ENCODE data around the gene VEGFA.

The VEGFA gene

GRCh38 chr6:43803055-43803782, 33.2 kb downstream of the VEGFA start:
- DNase-seq (ENCODE audit: insufficient read length), result no peak
- TF ChIP-seq POLR2AphosphoS5 (IDR thresholded peaks at IDR 0.05; ENCODE audit: low read depth, low read length), result no peak
- no peak for TF ChIP-seq TAF1 (IDR thresholded peaks at IDR 0.05; ENCODE audit: borderline replicate concordance, low read depth, low read length)
- no peak for TF ChIP-seq POLR2A (IDR thresholded peaks at IDR 0.05; ENCODE audit: low read depth, low read length)
- no peak for FAIRE-seq

- FAIRE-seq, result no peak
Observed at GRCh38 chr6:43803783-43804549, 34.0 kb downstream of the VEGFA start.

DNA sequence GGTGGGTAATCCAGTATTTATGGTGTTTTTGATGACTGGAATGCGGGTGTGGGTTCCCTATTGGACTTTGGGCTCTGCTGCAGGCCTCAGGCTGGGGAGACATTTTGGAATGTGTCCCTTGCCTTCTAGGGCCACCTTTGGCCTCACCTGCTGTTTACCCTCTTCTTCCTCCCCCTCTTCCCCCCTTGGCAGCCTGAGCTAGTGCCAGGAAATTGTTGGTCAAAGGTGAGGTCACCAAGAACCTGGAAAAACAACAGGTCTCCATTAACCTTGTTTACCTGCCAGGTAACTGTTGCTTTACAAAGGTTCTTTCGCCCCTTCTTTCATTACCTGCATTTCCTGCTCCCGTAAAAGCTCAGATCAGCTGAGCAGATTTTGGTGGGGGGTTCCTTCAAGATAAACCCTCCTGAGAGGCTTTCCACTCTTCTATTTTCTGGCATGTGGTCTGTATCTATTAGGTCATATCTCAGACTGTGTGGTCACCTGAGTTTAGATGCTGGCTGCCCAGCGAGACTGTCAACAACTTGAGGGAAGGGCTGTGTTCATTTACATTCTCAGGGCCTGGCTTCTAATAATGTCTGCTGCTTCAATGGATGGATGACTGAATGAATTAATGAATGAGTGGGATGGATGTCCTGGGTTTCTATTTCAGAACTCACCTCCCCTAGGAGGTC, 34.7 kb downstream of the VEGFA start:
- DNase-seq (ENCODE audit: insufficient read length) (no peak), FAIRE-seq (no peak)
- no peak for TF ChIP-seq POLR2AphosphoS5 (IDR thresholded peaks at IDR 0.05; ENCODE audit: low read depth, low read length)
- no peak for TF ChIP-seq TAF1 (IDR thresholded peaks at IDR 0.05; ENCODE audit: borderline replicate concordance, low read depth, low read length)
- no peak for TF ChIP-seq POLR2A (IDR thresholded peaks at IDR 0.05; ENCODE audit: low read depth, low read length)

More at GRCh38 chr6:43803783-43804549, 34.0 kb downstream of the VEGFA start:
- no peak for DNase-seq (ENCODE audit: insufficient read length)
- TF ChIP-seq POLR2AphosphoS5 (IDR thresholded peaks at IDR 0.05; ENCODE audit: low read depth, low read length), result no peak
- TF ChIP-seq POLR2A (IDR thresholded peaks at IDR 0.05; ENCODE audit: low read depth, low read length), result no peak
- TF ChIP-seq TAF1 (IDR thresholded peaks at IDR 0.05; ENCODE audit: borderline replicate concordance, low read depth, low read length), result no peak

GRCh38 chr6:43805699-43806042, 35.7 kb downstream of the VEGFA start:
- TF ChIP-seq POLR2AphosphoS5 (IDR thresholded peaks at IDR 0.05; ENCODE audit: low read depth, low read length), result no peak
- FAIRE-seq, result no peak
- DNase-seq (ENCODE audit: insufficient read length), result no peak

GRCh38 chr6:43806043-43806757, 36.2 kb downstream of the VEGFA start:
- TF ChIP-seq POLR2AphosphoS5 (IDR thresholded peaks at IDR 0.05; ENCODE audit: low read depth, low read length), result no peak
- no peak for TF ChIP-seq POLR2A (IDR thresholded peaks at IDR 0.05; ENCODE audit: low read depth, low read length)
- TF ChIP-seq TAF1 (IDR thresholded peaks at IDR 0.05; ENCODE audit: borderline replicate concordance, low read depth, low read length), result no peak
- no peak for FAIRE-seq
- DNase-seq (ENCODE audit: insufficient read length), result no peak

DNA sequence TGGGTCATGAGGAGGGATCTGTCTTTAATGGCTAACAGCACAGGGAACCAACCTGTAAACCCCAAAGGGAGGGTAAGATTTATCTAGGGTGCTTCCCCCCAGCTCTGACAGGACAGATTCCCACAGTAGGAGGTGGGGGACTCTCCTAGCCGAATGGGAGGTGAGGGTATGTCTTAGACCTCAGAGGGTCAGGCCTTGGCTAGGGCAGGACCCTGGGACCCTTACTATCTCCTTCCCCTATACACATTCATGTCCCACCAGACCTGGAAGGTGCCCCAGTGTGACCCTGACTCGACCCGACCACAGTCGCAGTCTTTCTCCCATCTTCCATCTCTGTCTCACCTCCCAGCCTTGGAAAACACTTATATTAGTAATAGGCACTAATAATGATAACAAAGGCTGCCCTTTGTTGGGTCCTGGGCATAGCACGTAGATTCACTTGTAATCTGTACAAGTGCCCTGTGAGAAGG, 36.8 kb downstream of the VEGFA start:
- TF ChIP-seq POLR2A (IDR thresholded peaks at IDR 0.05; ENCODE audit: low read depth, low read length), result no peak
- no peak for TF ChIP-seq TAF1 (IDR thresholded peaks at IDR 0.05; ENCODE audit: borderline replicate concordance, low read depth, low read length)
- no peak for TF ChIP-seq POLR2AphosphoS5 (IDR thresholded peaks at IDR 0.05; ENCODE audit: low read depth, low read length)
- FAIRE-seq (no peak), DNase-seq (ENCODE audit: insufficient read length) (no peak)

GRCh38 chr6:43807228-43808061, 37.4 kb downstream of the VEGFA start:
- TF ChIP-seq POLR2AphosphoS5 (IDR thresholded peaks at IDR 0.05; ENCODE audit: low read depth, low read length) (no peak), TAF1 (IDR thresholded peaks at IDR 0.05; ENCODE audit: borderline replicate concordance, low read depth, low read length) (no peak), POLR2A (IDR thresholded peaks at IDR 0.05; ENCODE audit: low read depth, low read length) (no peak)
- DNase-seq (ENCODE audit: insufficient read length) (no peak), FAIRE-seq (no peak)

DNA sequence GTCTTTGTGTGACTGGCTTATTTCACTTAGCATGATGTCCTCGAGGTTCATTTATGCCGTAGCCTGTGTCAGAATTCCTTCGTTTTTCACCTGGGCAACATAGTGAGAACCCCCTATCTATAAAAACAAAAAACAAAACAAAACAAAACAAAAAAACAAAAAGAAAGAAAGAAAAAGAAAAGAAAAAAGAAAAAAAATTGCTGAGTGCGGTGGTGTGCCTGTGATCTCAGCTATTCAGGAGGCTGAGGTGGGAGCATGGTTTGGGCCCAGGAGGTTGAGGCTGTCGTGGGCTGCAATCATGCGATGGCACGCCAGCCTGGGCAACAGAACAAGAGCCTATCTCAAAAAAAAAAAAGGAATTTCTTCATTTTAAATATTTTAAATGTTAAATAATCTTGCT, 38.4 kb downstream of the VEGFA start:
- TF ChIP-seq POLR2A (IDR thresholded peaks at IDR 0.05; ENCODE audit: low read depth, low read length) (no peak), TAF1 (IDR thresholded peaks at IDR 0.05; ENCODE audit: borderline replicate concordance, low read depth, low read length) (no peak), POLR2AphosphoS5 (IDR thresholded peaks at IDR 0.05; ENCODE audit: low read depth, low read length) (no peak)
- FAIRE-seq, result no peak
- DNase-seq (ENCODE audit: insufficient read length), result no peak

- TF ChIP-seq POLR2AphosphoS5 (IDR thresholded peaks at IDR 0.05; ENCODE audit: low read depth, low read length), result no peak
- no peak for TF ChIP-seq TAF1 (IDR thresholded peaks at IDR 0.05; ENCODE audit: borderline replicate concordance, low read depth, low read length)
- no peak for TF ChIP-seq POLR2A (IDR thresholded peaks at IDR 0.05; ENCODE audit: low read depth, low read length)
- FAIRE-seq, result no peak
- no peak for DNase-seq (ENCODE audit: insufficient read length)
Observed at GRCh38 chr6:43809417-43810305, 39.6 kb downstream of the VEGFA start.
